MM.1S (cell line): ENCODE measurements around the gene DIPK1C.

Source experiments
- DNase-seq: peaks from one replicate; pipeline ENCODE4 v3.0.0-alpha.2; 2015
- H2AFZ ChIP-seq: fragments of 300-600 bp; sonication (generic); 2 replicates; pipeline ENCODE4 v1.6.0; 2016; ENCODE audit warnings: antibody characterized with exemption, low read length
- H3F3A ChIP-seq: fragments of 300-600 bp; sonication (generic); 2 replicates; pipeline ENCODE4 v1.6.1; 2016; ENCODE audit warnings: mild to moderate bottlenecking, antibody characterized with exemption, low read length, moderate library complexity, mixed read lengths; ENCODE audit not compliant: insufficient read depth
- H3K27ac ChIP-seq: fragments of 300-600 bp; sonication (generic); 2 replicates; pipeline ENCODE4 v1.5.1; 2016; ENCODE audit warnings: mild to moderate bottlenecking, low read length
- H3K27me3 ChIP-seq: fragments of 300-600 bp; sonication (generic); replicated peaks from 2 replicates; pipeline ENCODE4 v1.6.0; 2016; ENCODE audit warnings: low read length; ENCODE audit not compliant: insufficient read depth
- H3K36me3 ChIP-seq: fragments of 300-600 bp; sonication (generic); replicated peaks from 2 replicates; pipeline ENCODE4 v1.6.1; 2016; ENCODE audit warnings: mild to moderate bottlenecking, low read length, mixed read lengths; ENCODE audit not compliant: insufficient read depth
- H3K4me1 ChIP-seq: fragments of 300-600 bp; sonication (generic); 2 replicates; pipeline ENCODE4 v1.6.1; 2016; ENCODE audit warnings: low read length, mixed read lengths
- H3K4me2 ChIP-seq: fragments of 300-600 bp; sonication (generic); 2 replicates; pipeline ENCODE4 v1.6.0; 2016; ENCODE audit warnings: low read depth, low read length
- H3K4me3 ChIP-seq: fragments of 300-600 bp; sonication (generic); 2 replicates; pipeline ENCODE4 v1.5.1; 2016; ENCODE audit warnings: low read length, mixed read lengths
- H3K79me2 ChIP-seq: fragments of 300-600 bp; sonication (generic); 2 replicates; pipeline ENCODE4 v1.6.1; 2016; ENCODE audit warnings: mixed run types, low read length, mixed read lengths
- H3K9ac ChIP-seq: fragments of 300-600 bp; sonication (generic); 2 replicates; pipeline ENCODE4 v1.6.1; 2016; ENCODE audit warnings: low read length, mixed read lengths
- H3K9me2 ChIP-seq: fragments of 300-600 bp; sonication (generic); replicated peaks from 2 replicates; pipeline ENCODE4 v1.6.1; 2016; ENCODE audit warnings: mild to moderate bottlenecking, low read length, mixed read lengths; ENCODE audit not compliant: insufficient read depth
- H3K9me3 ChIP-seq: fragments of 300-600 bp; sonication (generic); replicated peaks from 2 replicates; pipeline ENCODE4 v1.6.1; 2016; ENCODE audit warnings: mild to moderate bottlenecking, low read length, mixed read lengths; ENCODE audit not compliant: insufficient read depth
- H4K20me1 ChIP-seq: fragments of 300-600 bp; sonication (generic); 2 replicates; pipeline ENCODE4 v1.6.1; 2016; ENCODE audit warnings: mild to moderate bottlenecking, low read length, moderate library complexity, mixed read lengths; ENCODE audit not compliant: insufficient read depth
- EZH2 ChIP-seq: fragments of 300-600 bp; sonication (generic); optimal IDR thresholded peaks from 2 replicates; pipeline ENCODE3; 2017; ENCODE audit warnings: low read depth, mild to moderate bottlenecking, antibody characterized with exemption, low read length, mixed read lengths
- EZH2phosphoT487 ChIP-seq: fragments of 300-600 bp; sonication (generic); IDR thresholded peaks from 2 replicates; pipeline ENCODE4 v1.6.1; 2018; ENCODE audit warnings: antibody characterized with exemption, low read length
- TF ChIP-seq, protein P1 (sequence below): fragments of 300-600 bp; sonication (generic); IDR thresholded peaks from 2 replicates; pipeline ENCODE4 v1.5.1; 2016; ENCODE audit warnings: antibody characterized with exemption, low read length, mixed read lengths

Gene DIPK1C

DNA sequence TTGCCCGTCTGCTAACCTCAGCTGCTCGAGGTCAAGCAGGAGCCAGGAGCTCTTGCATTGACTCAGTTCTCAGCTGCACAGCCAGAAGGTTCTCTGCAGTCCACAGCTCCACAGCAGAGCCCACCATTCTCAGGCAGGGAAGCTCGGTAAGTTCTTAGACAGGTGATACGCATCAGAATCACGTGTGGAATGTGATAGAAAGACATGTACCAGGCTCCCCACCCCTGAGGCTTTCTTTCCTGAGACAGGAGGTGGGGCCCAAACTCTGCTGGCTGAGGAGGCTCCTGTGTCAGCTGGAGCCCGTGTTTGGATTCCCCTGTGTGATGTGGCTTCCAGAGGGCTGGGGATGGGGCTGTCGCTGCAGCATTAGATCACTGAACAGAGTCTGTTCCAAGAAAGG is 28.0 kb downstream of the DIPK1C start:
- Histone ChIP-seq H3K27ac (no peak overlapping the region), H3K4me1 (no peaks in the 10 kb centered on the region), H3K36me3 (no peaks in the 10 kb centered on the region), H3K9me3 (no peaks in the 10 kb centered on the region), H3F3A (no peaks in the 10 kb centered on the region), H4K20me1 (no peaks in the 10 kb centered on the region), H3K4me2 (no peak overlapping the region), H3K4me3 (no peak overlapping the region), H3K9ac (no peak overlapping the region), H3K27me3 (no peaks in the 10 kb centered on the region), H3K79me2 (no peaks in the 10 kb centered on the region), H2AFZ (no peak overlapping the region), H3K9me2 (no peaks in the 10 kb centered on the region)
- no peak for DNase-seq
- TF ChIP-seq EZH2 = no peak
- no peak for TF ChIP-seq EZH2phosphoT487
- TF ChIP-seq, protein P1, sequence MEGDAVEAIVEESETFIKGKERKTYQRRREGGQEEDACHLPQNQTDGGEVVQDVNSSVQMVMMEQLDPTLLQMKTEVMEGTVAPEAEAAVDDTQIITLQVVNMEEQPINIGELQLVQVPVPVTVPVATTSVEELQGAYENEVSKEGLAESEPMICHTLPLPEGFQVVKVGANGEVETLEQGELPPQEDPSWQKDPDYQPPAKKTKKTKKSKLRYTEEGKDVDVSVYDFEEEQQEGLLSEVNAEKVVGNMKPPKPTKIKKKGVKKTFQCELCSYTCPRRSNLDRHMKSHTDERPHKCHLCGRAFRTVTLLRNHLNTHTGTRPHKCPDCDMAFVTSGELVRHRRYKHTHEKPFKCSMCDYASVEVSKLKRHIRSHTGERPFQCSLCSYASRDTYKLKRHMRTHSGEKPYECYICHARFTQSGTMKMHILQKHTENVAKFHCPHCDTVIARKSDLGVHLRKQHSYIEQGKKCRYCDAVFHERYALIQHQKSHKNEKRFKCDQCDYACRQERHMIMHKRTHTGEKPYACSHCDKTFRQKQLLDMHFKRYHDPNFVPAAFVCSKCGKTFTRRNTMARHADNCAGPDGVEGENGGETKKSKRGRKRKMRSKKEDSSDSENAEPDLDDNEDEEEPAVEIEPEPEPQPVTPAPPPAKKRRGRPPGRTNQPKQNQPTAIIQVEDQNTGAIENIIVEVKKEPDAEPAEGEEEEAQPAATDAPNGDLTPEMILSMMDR = no peak

DNA sequence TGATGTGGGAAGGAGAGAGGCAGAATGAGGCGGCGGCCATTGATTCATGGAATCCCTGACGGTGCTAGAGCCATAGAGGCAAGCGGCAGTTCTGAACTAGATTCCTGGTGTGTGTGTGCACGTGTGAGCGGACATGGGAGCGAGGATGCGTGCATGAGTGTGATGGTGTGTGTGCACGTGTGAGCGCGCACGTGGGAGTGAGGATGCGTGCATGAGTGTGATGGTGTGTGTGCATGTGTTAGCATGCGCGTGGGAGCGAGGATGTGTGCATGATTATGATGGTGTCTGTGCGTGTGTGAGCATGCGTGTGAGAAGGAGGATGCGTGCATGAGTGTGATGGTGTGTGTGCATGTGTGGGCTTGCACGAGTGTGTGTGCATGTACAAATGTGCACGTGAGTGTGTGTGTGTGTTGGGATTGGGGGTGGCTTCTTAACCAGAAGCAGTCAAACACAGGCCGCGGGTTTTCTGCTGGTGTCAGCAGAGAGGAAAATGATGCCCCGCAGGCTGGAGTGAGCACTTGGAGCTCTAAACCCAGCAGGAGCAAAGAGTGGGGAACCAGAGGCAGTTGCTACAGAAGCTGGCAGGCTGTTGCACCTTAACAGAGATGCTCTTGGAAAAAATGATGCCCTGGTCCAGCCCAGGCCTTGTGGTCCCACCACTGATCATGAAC is 29.5 kb downstream of the DIPK1C start:
- H3K4me1 ChIP-seq = no peaks in the 10 kb centered on the region
- no peak overlapping the region for H2AFZ ChIP-seq
- DNase-seq = no peak
- H3K27me3 ChIP-seq = no peaks in the 10 kb centered on the region
- TF ChIP-seq EZH2phosphoT487 = no peak
- TF ChIP-seq, protein P1 = no peak
- no peak for TF ChIP-seq EZH2
- H3K9me2 ChIP-seq = no peaks in the 10 kb centered on the region
- H3F3A ChIP-seq = no peaks in the 10 kb centered on the region
- no peak overlapping the region for H3K9ac ChIP-seq
- H3K4me2 ChIP-seq = no peak overlapping the region
- no peaks in the 10 kb centered on the region for H4K20me1 ChIP-seq
- H3K27ac ChIP-seq = no peak overlapping the region
- no peaks in the 10 kb centered on the region for H3K79me2 ChIP-seq
- no peaks in the 10 kb centered on the region for H3K36me3 ChIP-seq
- no peak overlapping the region for H3K4me3 ChIP-seq
- no peaks in the 10 kb centered on the region for H3K9me3 ChIP-seq

DNA sequence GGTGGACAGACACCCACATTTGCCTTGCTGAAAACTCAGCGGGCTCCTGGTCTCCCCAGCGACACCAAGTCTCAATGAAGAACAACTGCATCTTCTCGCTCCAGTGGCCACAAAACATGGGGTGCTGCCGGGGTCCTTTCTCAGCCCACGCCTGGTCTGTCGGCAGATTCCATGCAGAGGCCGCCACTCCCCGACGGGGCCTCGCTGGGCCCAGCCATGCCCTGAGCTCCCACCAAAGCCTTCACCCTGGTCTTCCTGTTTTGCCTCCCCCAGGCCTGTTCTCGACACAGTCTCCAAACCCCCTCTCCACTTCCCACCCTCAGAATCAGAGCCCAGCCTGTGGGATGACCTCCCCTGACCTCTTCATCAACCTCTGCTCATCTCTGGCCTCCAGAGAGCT is 31.2 kb downstream of the DIPK1C start:
- Histone ChIP-seq H3K36me3 (no peaks in the 10 kb centered on the region), H3K4me2 (no peak overlapping the region), H3K27ac (no peak overlapping the region), H3F3A (no peaks in the 10 kb centered on the region), H4K20me1 (no peaks in the 10 kb centered on the region), H3K9me2 (no peaks in the 10 kb centered on the region), H3K9me3 (no peaks in the 10 kb centered on the region), H3K4me3 (no peak overlapping the region), H2AFZ (no peak overlapping the region), H3K27me3 (no peaks in the 10 kb centered on the region), H3K4me1 (no peaks in the 10 kb centered on the region), H3K9ac (no peak overlapping the region), H3K79me2 (no peaks in the 10 kb centered on the region)
- no peak for TF ChIP-seq EZH2phosphoT487
- no peak for TF ChIP-seq EZH2
- TF ChIP-seq, protein P1 = no peak
- no peak for DNase-seq
